Measurements from ENCODE around the gene MINDY4. TPM values are rescaled to one million over a fixed set of nuclear protein-coding genes. Genes with fewer than 3 reads are reported as not detected.
"Not testable (repeated sequence)": the region's sequence is repeated elsewhere in the genome, so short reads cannot be mapped to it uniquely, and the experiment has no call there.

MINDY4 gene
- total and polyA plus RNA-seq, 4 experiments from 2014 or later: 0.23 to 1.5 (median 1.1) TPM

DNA sequence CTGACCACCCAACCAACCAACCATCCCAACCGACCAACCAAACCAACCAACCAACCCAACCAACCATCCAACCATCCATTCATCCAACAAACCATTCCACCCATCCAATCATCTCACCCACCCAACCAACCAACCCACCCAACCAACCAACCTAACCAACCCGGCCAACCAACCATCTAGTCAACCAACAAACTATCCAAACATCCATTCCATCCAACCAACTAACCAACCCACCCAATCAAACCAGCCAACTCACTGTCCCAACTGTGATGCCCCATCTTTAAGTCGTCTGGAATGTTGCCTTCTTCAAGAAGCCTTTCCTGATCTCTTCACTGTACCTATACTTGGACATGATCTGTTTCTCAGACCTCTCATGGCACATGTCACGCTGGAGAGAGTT, 31.6 kb downstream of the MINDY4 start:
- Mint-ChIP-seq H3K4me3 (no peak overlapping the region), H3K4me1 (no peaks in the 10 kb centered on the region), H3K36me3 (no peaks in the 10 kb centered on the region), H3K9me3 (no peaks in the 10 kb centered on the region), H3K27me3 (no peaks in the 10 kb centered on the region), H3K27ac (peak overlapping the region in 1 of 7 donors; percentile 53)
- Histone ChIP-seq H3K9me3 (ENCODE audit: control insufficient read depth in 1 of 2, low read length in 2 of 2) (no peaks in the 10 kb centered on the region), H3K27me3 (ENCODE audit: insufficient read depth, low read length) (no peaks in the 10 kb centered on the region), H3K4me3 (ENCODE audit: low read length in 2 of 2) (no peak overlapping the region), H3K4me1 (ENCODE audit: insufficient read depth, low read length) (no peaks in the 10 kb centered on the region), H3K36me3 (ENCODE audit: insufficient read depth, low read length) (no peaks in the 10 kb centered on the region), H3K27ac (ENCODE audit: low read depth, low read length) (no peak overlapping the region)
- intact Hi-C loops (cut with micrococcal nuclease): loop anchor here (5.0 kb wide), 1 partner anchor 1544 kb away; no protein-coding TSS in a partner anchor
- POLR2A ChIA-PET (ENCODE audit: partially characterized antibody): no interaction called here
- DNase-seq: no peak
- CTCF ChIA-PET (ENCODE audit: partially characterized antibody): no interaction called here

- no peaks in the 10 kb centered on the region for H3K36me3 Mint-ChIP-seq
- CTCF ChIA-PET (ENCODE audit: partially characterized antibody): no interaction called here
These were observed 33.0 kb downstream of the MINDY4 start for GRCh38 chr7:30804078-30804661.

GRCh38 chr7:30805081-30805691, 34.0 kb downstream of the MINDY4 start:
- POLR2A ChIA-PET (ENCODE audit: partially characterized antibody): no interaction called here

More at GRCh38 chr7:30804078-30804661, 33.0 kb downstream of the MINDY4 start:
- DNase-seq: no peak
- H3K4me1 ChIP-seq (ENCODE audit: insufficient read depth, low read length): no peaks in the 10 kb centered on the region
- no peak overlapping the region for H3K4me3 ChIP-seq (ENCODE audit: low read length in 2 of 2)
- H3K27ac Mint-ChIP-seq: peak overlapping the region in 3 of 7 donors; percentile 2 to 49 (median 27)
- no peaks in the 10 kb centered on the region for H3K27me3 ChIP-seq (ENCODE audit: insufficient read depth, low read length)
- no peaks in the 10 kb centered on the region for H3K4me1 Mint-ChIP-seq
- no peaks in the 10 kb centered on the region for H3K36me3 ChIP-seq (ENCODE audit: insufficient read depth, low read length)
- no peaks in the 10 kb centered on the region for H3K9me3 Mint-ChIP-seq
- intact Hi-C loops (cut with micrococcal nuclease): loop anchor here (5.0 kb wide), 1 partner anchor 1543 kb away; no protein-coding TSS in a partner anchor
- no peak overlapping the region for H3K27ac ChIP-seq (ENCODE audit: low read depth, low read length)
- no peak overlapping the region for H3K4me3 Mint-ChIP-seq
- POLR2A ChIA-PET (ENCODE audit: partially characterized antibody): no interaction called here
- no peaks in the 10 kb centered on the region for H3K9me3 ChIP-seq (ENCODE audit: control insufficient read depth in 1 of 2, low read length in 2 of 2)
- no peaks in the 10 kb centered on the region for H3K27me3 Mint-ChIP-seq

DNA sequence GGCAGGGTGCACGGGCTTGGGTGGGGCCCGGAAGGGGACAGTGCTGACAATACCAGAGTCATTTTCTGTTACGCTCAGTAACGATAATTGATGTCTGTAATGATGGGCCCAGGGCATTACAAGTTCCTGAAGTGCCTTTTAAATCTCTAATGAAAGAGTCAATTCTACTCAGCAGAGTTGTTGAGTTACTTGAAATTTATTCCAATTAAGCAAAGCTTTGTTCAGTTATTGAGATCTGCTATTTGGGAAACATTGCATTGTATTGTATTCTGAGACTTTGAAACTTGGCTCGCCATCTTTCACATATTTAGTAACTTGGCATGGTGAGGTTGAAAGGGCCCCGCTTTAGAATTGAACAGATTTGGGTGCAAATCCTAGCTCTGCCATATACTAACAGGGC, 34.7 kb downstream of the MINDY4 start:
- Mint-ChIP-seq H3K36me3 (no peaks in the 10 kb centered on the region), H3K27me3 (no peaks in the 10 kb centered on the region), H3K4me1 (no peaks in the 10 kb centered on the region), H3K9me3 (no peaks in the 10 kb centered on the region), H3K4me3 (no peak overlapping the region), H3K27ac (no peak overlapping the region)
- no peaks in the 10 kb centered on the region for H3K4me1 ChIP-seq (ENCODE audit: insufficient read depth, low read length)
- H3K36me3 ChIP-seq (ENCODE audit: insufficient read depth, low read length): no peaks in the 10 kb centered on the region
- H3K27ac ChIP-seq (ENCODE audit: low read depth, low read length): no peak overlapping the region
- ChIA-PET POLR2A (ENCODE audit: partially characterized antibody) (no interaction called here), CTCF (ENCODE audit: partially characterized antibody) (no interaction called here)
- H3K9me3 ChIP-seq (ENCODE audit: control insufficient read depth in 1 of 2, low read length in 2 of 2): no peaks in the 10 kb centered on the region
- H3K27me3 ChIP-seq (ENCODE audit: insufficient read depth, low read length): no peaks in the 10 kb centered on the region
- no peak overlapping the region for H3K4me3 ChIP-seq (ENCODE audit: low read length in 2 of 2)
- intact Hi-C loops (cut with micrococcal nuclease): no loop called here
- DNase-seq: no peak

More at GRCh38 chr7:30805081-30805691, 34.0 kb downstream of the MINDY4 start:
- no peak for DNase-seq
- no peaks in the 10 kb centered on the region for H3K36me3 ChIP-seq (ENCODE audit: insufficient read depth, low read length)
- H3K4me1 ChIP-seq (ENCODE audit: insufficient read depth, low read length): no peaks in the 10 kb centered on the region
- no peak overlapping the region for H3K4me3 Mint-ChIP-seq
- H3K9me3 Mint-ChIP-seq: no peaks in the 10 kb centered on the region
- H3K9me3 ChIP-seq (ENCODE audit: control insufficient read depth in 1 of 2, low read length in 2 of 2): no peaks in the 10 kb centered on the region
- H3K4me1 Mint-ChIP-seq: no peaks in the 10 kb centered on the region
- no peak overlapping the region for H3K27ac Mint-ChIP-seq
- intact Hi-C loops (cut with micrococcal nuclease): no loop called here
- H3K27me3 Mint-ChIP-seq: no peaks in the 10 kb centered on the region
- no peak overlapping the region for H3K4me3 ChIP-seq (ENCODE audit: low read length in 2 of 2)
- H3K27ac ChIP-seq (ENCODE audit: low read depth, low read length): no peak overlapping the region
- no peaks in the 10 kb centered on the region for H3K36me3 Mint-ChIP-seq
- CTCF ChIA-PET (ENCODE audit: partially characterized antibody): no interaction called here
- H3K27me3 ChIP-seq (ENCODE audit: insufficient read depth, low read length): no peaks in the 10 kb centered on the region

- H3K36me3 ChIP-seq (ENCODE audit: insufficient read depth, low read length); H3K27ac ChIP-seq (ENCODE audit: low read depth, low read length); H3K27me3 ChIP-seq (ENCODE audit: insufficient read depth, low read length); H3K4me3 ChIP-seq (ENCODE audit: low read length in 2 of 2); CTCF ChIA-PET (ENCODE audit: partially characterized antibody); DNase-seq; H3K4me1 ChIP-seq (ENCODE audit: insufficient read depth, low read length); H3K4me3 Mint-ChIP-seq; H3K9me3 ChIP-seq (ENCODE audit: control insufficient read depth in 1 of 2, low read length in 2 of 2); H3K9me3 Mint-ChIP-seq; H3K27me3 Mint-ChIP-seq; H3K4me1 Mint-ChIP-seq; H3K36me3 Mint-ChIP-seq; POLR2A ChIA-PET (ENCODE audit: partially characterized antibody); intact Hi-C loops (cut with micrococcal nuclease); H3K27ac Mint-ChIP-seq: not testable (repeated sequence)
These were observed 36.3 kb downstream of the MINDY4 start for GRCh38 chr7:30807477-30807876.

DNA sequence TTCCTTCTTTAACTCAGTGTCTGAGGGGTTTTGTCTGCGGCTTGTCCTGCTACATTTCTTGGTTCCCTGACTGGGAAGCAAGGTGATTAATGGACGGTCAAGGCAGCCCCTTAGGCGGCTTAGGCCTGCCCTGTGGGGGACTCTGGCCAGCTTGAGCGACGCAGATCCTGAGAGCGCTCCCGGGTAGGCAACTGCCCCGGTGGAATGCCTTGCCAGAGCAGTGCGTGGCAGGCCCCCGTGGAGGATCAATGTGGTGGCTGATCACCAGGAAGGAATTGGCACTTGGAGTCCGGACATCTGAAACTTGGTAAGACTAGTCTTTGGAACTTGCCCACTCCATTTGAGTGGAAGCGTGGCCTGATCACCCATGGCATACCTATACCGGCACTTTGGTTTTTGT, 36.7 kb downstream of the MINDY4 start:
- H3K27ac ChIP-seq (ENCODE audit: low read depth, low read length); H3K36me3 Mint-ChIP-seq; H3K4me1 ChIP-seq (ENCODE audit: insufficient read depth, low read length); POLR2A ChIA-PET (ENCODE audit: partially characterized antibody); H3K4me3 ChIP-seq (ENCODE audit: low read length in 2 of 2); H3K27me3 Mint-ChIP-seq; DNase-seq; intact Hi-C loops (cut with micrococcal nuclease); H3K27ac Mint-ChIP-seq; H3K9me3 ChIP-seq (ENCODE audit: control insufficient read depth in 1 of 2, low read length in 2 of 2); H3K9me3 Mint-ChIP-seq; H3K36me3 ChIP-seq (ENCODE audit: insufficient read depth, low read length); H3K27me3 ChIP-seq (ENCODE audit: insufficient read depth, low read length); H3K4me1 Mint-ChIP-seq; CTCF ChIA-PET (ENCODE audit: partially characterized antibody): not testable (repeated sequence)
- peak overlapping the region in 1 of 8 donors; percentile 21 for H3K4me3 Mint-ChIP-seq

- intact Hi-C loops (cut with micrococcal nuclease): no loop called here
- H3K27ac Mint-ChIP-seq: no peak overlapping the region
- no peak overlapping the region for H3K4me3 Mint-ChIP-seq
- no peak for DNase-seq
- H3K4me3 ChIP-seq (ENCODE audit: low read length in 2 of 2): no peak overlapping the region
- H3K9me3 ChIP-seq (ENCODE audit: control insufficient read depth in 1 of 2, low read length in 2 of 2): no peaks in the 10 kb centered on the region
- no peaks in the 10 kb centered on the region for H3K27me3 ChIP-seq (ENCODE audit: insufficient read depth, low read length)
- no peaks in the 10 kb centered on the region for H3K4me1 Mint-ChIP-seq
- POLR2A ChIA-PET (ENCODE audit: partially characterized antibody): no interaction called here
- no peaks in the 10 kb centered on the region for H3K9me3 Mint-ChIP-seq
- H3K4me1 ChIP-seq (ENCODE audit: insufficient read depth, low read length): no peaks in the 10 kb centered on the region
- no peaks in the 10 kb centered on the region for H3K36me3 Mint-ChIP-seq
- no peak overlapping the region for H3K27ac ChIP-seq (ENCODE audit: low read depth, low read length)
- no peaks in the 10 kb centered on the region for H3K27me3 Mint-ChIP-seq
- CTCF ChIA-PET (ENCODE audit: partially characterized antibody): no interaction called here
- H3K36me3 ChIP-seq (ENCODE audit: insufficient read depth, low read length): no peaks in the 10 kb centered on the region
These were observed 39.8 kb downstream of the MINDY4 start for GRCh38 chr7:30810986-30811385.
